KMS-11 (cell line): Measurements from ENCODE around the gene RAI1.

Experiments used
- H2AFZ ChIP-seq: fragments of 200-600 bp; sonication (generic); 2 replicates; pipeline ENCODE4 v1.6.1; 2016; ENCODE audit warnings: antibody characterized with exemption, mixed run types, low read depth
- H3K27ac ChIP-seq: fragments of 200-600 bp; sonication (generic); 2 replicates; pipeline ENCODE4 v1.6.1; 2016; ENCODE audit warnings: mild to moderate bottlenecking, mixed run types
- H3K27me3 ChIP-seq: fragments of 200-600 bp; sonication (generic); 2 replicates; pipeline ENCODE4 v1.6.1; 2017; ENCODE audit warnings: mild to moderate bottlenecking, low read depth, mixed run types, moderate library complexity; ENCODE audit not compliant: insufficient read depth
- H3K36me3 ChIP-seq: fragments of 200-600 bp; sonication (generic); 2 replicates; pipeline ENCODE4 v1.6.1; 2017; ENCODE audit warnings: mild to moderate bottlenecking, mixed run types; ENCODE audit not compliant: insufficient read depth
- H3K4me1 ChIP-seq: fragments of 200-600 bp; sonication (generic); 2 replicates; pipeline ENCODE4 v1.6.1; 2016; ENCODE audit warnings: mild to moderate bottlenecking, low read depth, mixed run types; ENCODE audit not compliant: poor library complexity, severe bottlenecking
- H3K4me2 ChIP-seq: fragments of 200-600 bp; sonication (generic); 2 replicates; pipeline ENCODE4 v1.7.0; 2016; ENCODE audit warnings: mild to moderate bottlenecking, mixed run types
- H3K4me3 ChIP-seq: fragments of 200-600 bp; sonication (generic); IDR thresholded peaks from 2 replicates; pipeline ENCODE4 v1.6.1; 2017; ENCODE audit warnings: low read depth, low read length, mixed read lengths; ENCODE audit not compliant: insufficient read depth
- H3K79me2 ChIP-seq: fragments of 200-600 bp; sonication (generic); 2 replicates; pipeline ENCODE4 v1.6.1; 2016; ENCODE audit warnings: low read depth, mixed run types; ENCODE audit not compliant: insufficient read depth
- H3K9ac ChIP-seq: fragments of 200-600 bp; sonication (generic); 2 replicates; pipeline ENCODE4 v1.6.1; 2016; ENCODE audit warnings: mild to moderate bottlenecking, mixed run types
- H4K20me1 ChIP-seq: fragments of 200-600 bp; sonication (generic); 2 replicates; pipeline ENCODE4 v1.6.1; 2016; ENCODE audit warnings: mild to moderate bottlenecking, mixed run types; ENCODE audit not compliant: insufficient read depth
- CTCF ChIP-seq: fragments of 200-600 bp; sonication (generic); conservative IDR thresholded peaks from 2 replicates; pipeline ENCODE4 v1.6.1; 2017; ENCODE audit warnings: low read depth, mild to moderate bottlenecking, antibody characterized with exemption, low read length, moderate library complexity, mixed read lengths

The RAI1 gene

GRCh38 chr17:17762744-17763105, 81.5 kb downstream of the RAI1 start:
- no peak overlapping the region for H3K9ac ChIP-seq
- no peaks in the 10 kb centered on the region for H3K79me2 ChIP-seq
- H4K20me1 ChIP-seq: no peaks in the 10 kb centered on the region
- no peak for TF ChIP-seq CTCF
- H2AFZ ChIP-seq: no peak overlapping the region
- no peaks in the 10 kb centered on the region for H3K4me1 ChIP-seq
- no peak overlapping the region for H3K4me3 ChIP-seq
- no peaks in the 10 kb centered on the region for H3K36me3 ChIP-seq
- no peaks in the 10 kb centered on the region for H3K27me3 ChIP-seq
- no peak overlapping the region for H3K27ac ChIP-seq
- H3K4me2 ChIP-seq: no peak overlapping the region

- Histone ChIP-seq H3K4me3 (no peak overlapping the region), H3K27me3 (no peaks in the 10 kb centered on the region), H3K9ac (no peak overlapping the region), H3K79me2 (no peaks in the 10 kb centered on the region), H4K20me1 (no peaks in the 10 kb centered on the region), H3K36me3 (no peaks in the 10 kb centered on the region), H3K27ac (no peak overlapping the region), H3K4me1 (no peaks in the 10 kb centered on the region), H2AFZ (no peak overlapping the region), H3K4me2 (no peak overlapping the region)
- no peak for TF ChIP-seq CTCF
Measured at GRCh38 chr17:17763136-17763535, 81.9 kb downstream of the RAI1 start.

GRCh38 chr17:17763734-17764133, 82.5 kb downstream of the RAI1 start:
- no peak overlapping the region for H2AFZ ChIP-seq
- H3K27me3 ChIP-seq: no peaks in the 10 kb centered on the region
- no peak for TF ChIP-seq CTCF
- H4K20me1 ChIP-seq: no peaks in the 10 kb centered on the region
- H3K27ac ChIP-seq: no peak overlapping the region
- H3K4me1 ChIP-seq: no peaks in the 10 kb centered on the region
- H3K79me2 ChIP-seq: no peaks in the 10 kb centered on the region
- no peak overlapping the region for H3K4me3 ChIP-seq
- H3K36me3 ChIP-seq: no peaks in the 10 kb centered on the region
- no peak overlapping the region for H3K4me2 ChIP-seq
- no peak overlapping the region for H3K9ac ChIP-seq

GRCh38 chr17:17765359-17766076, 84.3 kb downstream of the RAI1 start:
- Histone ChIP-seq H3K4me2 (no peak overlapping the region), H3K36me3 (no peaks in the 10 kb centered on the region), H3K4me1 (no peaks in the 10 kb centered on the region), H4K20me1 (no peaks in the 10 kb centered on the region), H3K79me2 (no peaks in the 10 kb centered on the region), H3K27ac (no peak overlapping the region), H3K9ac (no peak overlapping the region), H2AFZ (no peak overlapping the region), H3K4me3 (no peak overlapping the region), H3K27me3 (no peaks in the 10 kb centered on the region)
- TF ChIP-seq CTCF: no peak
